HepG2 (cell line): Measurements from ENCODE around the gene ENTPD6. TPM values are rescaled to one million over a fixed set of nuclear protein-coding genes. Genes with fewer than 3 reads are reported as not detected.

ENCODE experiments used
- CTCF ChIP-seq: sonication (generic); formaldehyde crosslinking; IDR thresholded peaks from 2 replicates; pipeline ENCODE4 v1.5.0; 2020; ENCODE audit warnings: mild to moderate bottlenecking, missing genetic modification reagents, moderate library complexity
- DNMT1 ChIP-seq: sonication (generic); formaldehyde crosslinking; IDR thresholded peaks from 2 replicates; pipeline ENCODE4 v1.5.1; 2020; ENCODE audit warnings: mild to moderate bottlenecking, missing genetic modification reagents
- ETV6 ChIP-seq: sonication (generic); formaldehyde crosslinking; conservative IDR thresholded peaks from 2 replicates; pipeline ENCODE4 v1.4.0; 2020; ENCODE audit warnings: missing genetic modification reagents
- HDAC1 ChIP-seq: sonication (generic); formaldehyde crosslinking; IDR thresholded peaks from 2 replicates; pipeline ENCODE4 v1.5.1; 2020; ENCODE audit warnings: mild to moderate bottlenecking, missing genetic modification reagents
- IKZF4 ChIP-seq: sonication (generic); formaldehyde crosslinking; IDR thresholded peaks from 2 replicates; pipeline ENCODE4 v1.5.1; 2020; ENCODE audit warnings: borderline replicate concordance, mild to moderate bottlenecking, low read depth, missing genetic modification reagents; ENCODE audit errors: not compliant biosample characterization
- PHF20 ChIP-seq: sonication (generic); formaldehyde crosslinking; IDR thresholded peaks from 2 replicates; pipeline ENCODE4 v1.5.0; 2020; ENCODE audit warnings: mild to moderate bottlenecking, missing genetic modification reagents
- PHF21A ChIP-seq: sonication (generic); formaldehyde crosslinking; IDR thresholded peaks from 2 replicates; pipeline ENCODE4 v1.5.0; 2020; ENCODE audit warnings: mild to moderate bottlenecking, missing genetic modification reagents
- SALL1 ChIP-seq: sonication (generic); formaldehyde crosslinking; IDR thresholded peaks from 2 replicates; pipeline ENCODE4 v1.8.0; 2022; ENCODE audit warnings: mild to moderate bottlenecking, missing genetic modification reagents
- TBX2 ChIP-seq: sonication (generic); formaldehyde crosslinking; IDR thresholded peaks from 2 replicates; pipeline ENCODE4 v1.5.0; 2020; ENCODE audit warnings: missing genetic modification reagents, mild to moderate bottlenecking, borderline replicate concordance
- ZBTB40 ChIP-seq, 2 experiments: fragments of 450-650 bp in 1 of 2; sonication (generic) in 1 of 2; formaldehyde crosslinking in 1 of 2; IDR thresholded peaks; 2 replicates each; pipeline versions ENCODE4 v1.6.1 to v1.8.0; 2016 to 2022; ENCODE audit warnings: antibody characterized with exemption in 1 of 2, mild to moderate bottlenecking in 1 of 2, missing genetic modification reagents in 1 of 2
- ZNF230 ChIP-seq: sonication (generic); formaldehyde crosslinking; IDR thresholded peaks from 2 replicates; pipeline ENCODE4 v1.4.0; 2020; ENCODE audit warnings: mild to moderate bottlenecking, missing genetic modification reagents
- ZNF33A ChIP-seq: sonication (generic); formaldehyde crosslinking; IDR thresholded peaks from 2 replicates; pipeline ENCODE4 v1.5.1; 2020; ENCODE audit warnings: missing genetic modification reagents, mild to moderate bottlenecking, moderate library complexity, borderline replicate concordance
- ZNF772 ChIP-seq: sonication (generic); formaldehyde crosslinking; IDR thresholded peaks from 2 replicates; pipeline ENCODE4 v1.5.0; 2020; ENCODE audit warnings: mild to moderate bottlenecking, missing genetic modification reagents
- polyA plus RNA-seq, 8 experiments: library from polyadenylated mRNA; depleted of rRNA in 3 of 8; stranded (reverse) in 7 of 8; unstranded in 1 of 8; fragments of >200 nt; fragmentation: Illumina TruSeq in 4 of 8; extraction: Trizol in 4 of 8; gene quantifications; 2 replicates each; pipeline versions ENCODE4 v1.2.1 to v1.2.3, GENCODE V29; 2011 to 2016; ENCODE audit warnings: low read depth in 4 of 8, missing spikeins in 1 of 8, mixed read lengths in 1 of 8; ENCODE audit not compliant: insufficient read depth in 1 of 8
- total RNA-seq, 5 experiments: library from RNA; depleted of rRNA; stranded (reverse); fragments of >200 nt; fragmentation: Illumina TruSeq; extraction: Trizol; gene quantifications; 2 replicates each; pipeline ENCODE4 v1.2.3, GENCODE V29; 2016; ENCODE audit warnings: low read depth in 1 of 5
- TF ChIP-seq, protein P1 (sequence below): IDR thresholded peaks from 2 replicates; pipeline ENCODE4 v1.6.1; 2016; ENCODE audit warnings: mild to moderate bottlenecking

ENTPD6 gene
- total and polyA plus RNA-seq, 2 of the 13 experiments (the other 11 are each of a cell fraction or from before 2014, with no cell fraction given), result 164 to 172 TPM

DNA sequence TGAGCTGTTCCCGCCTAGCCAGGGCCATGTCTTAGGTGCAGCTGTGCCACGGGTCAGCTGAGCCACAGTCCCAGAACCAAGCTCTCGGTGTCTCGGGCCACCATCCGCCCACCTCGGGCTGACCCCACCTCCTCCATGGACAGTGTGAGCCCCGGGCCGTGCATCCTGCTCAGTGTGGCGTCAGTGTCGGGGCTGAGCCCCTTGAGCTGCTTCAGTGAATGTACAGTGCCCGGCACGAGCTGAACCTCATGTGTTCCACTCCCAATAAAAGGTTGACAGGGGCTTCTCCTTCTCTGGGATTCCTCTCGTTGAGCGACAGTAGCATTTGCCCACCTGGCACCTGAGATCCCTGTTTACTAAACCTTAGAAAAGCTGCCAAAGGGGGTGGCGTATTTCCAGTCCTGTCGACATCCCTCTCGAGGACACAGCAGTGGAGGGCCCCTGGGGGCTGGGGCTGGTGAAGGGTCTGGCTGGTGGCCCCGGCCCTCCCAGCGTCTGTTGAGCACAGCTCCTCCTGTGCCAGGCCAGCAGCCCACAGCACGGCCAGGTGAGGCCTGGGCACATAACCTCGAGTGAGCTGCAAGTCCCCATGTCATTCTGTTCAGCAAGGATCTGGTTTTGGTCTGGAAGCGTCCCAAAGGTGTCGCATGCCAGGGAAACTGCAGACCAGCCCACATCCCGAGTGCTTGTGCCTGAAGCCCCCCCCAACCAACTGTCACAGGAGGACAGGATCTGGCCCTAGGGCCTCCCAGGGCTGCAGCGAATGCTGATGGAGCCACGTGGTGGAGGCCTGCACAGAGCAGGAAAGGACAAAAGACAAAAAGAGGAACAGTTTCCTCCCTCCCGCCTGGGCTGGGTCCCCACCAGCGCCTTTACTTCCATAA lies 31.2 kb downstream of the ENTPD6 start (continued):
- TF ChIP-seq ZBTB40 (IDR thresholded peaks at IDR 0.05), result no peak
- peak; percentile 60; the same call in 1 of the 2 replicates for TF ChIP-seq ZBTB40 (CRISPR knock-in tag; IDR thresholded peaks at IDR 0.05)
- TF ChIP-seq DNMT1 (CRISPR knock-in tag), result peak; percentile 86; the same call in 1 of the 2 replicates
- TF ChIP-seq PHF21A, result peak; percentile 91; the same call in 1 of the 2 replicates
- TF ChIP-seq, protein P1, sequence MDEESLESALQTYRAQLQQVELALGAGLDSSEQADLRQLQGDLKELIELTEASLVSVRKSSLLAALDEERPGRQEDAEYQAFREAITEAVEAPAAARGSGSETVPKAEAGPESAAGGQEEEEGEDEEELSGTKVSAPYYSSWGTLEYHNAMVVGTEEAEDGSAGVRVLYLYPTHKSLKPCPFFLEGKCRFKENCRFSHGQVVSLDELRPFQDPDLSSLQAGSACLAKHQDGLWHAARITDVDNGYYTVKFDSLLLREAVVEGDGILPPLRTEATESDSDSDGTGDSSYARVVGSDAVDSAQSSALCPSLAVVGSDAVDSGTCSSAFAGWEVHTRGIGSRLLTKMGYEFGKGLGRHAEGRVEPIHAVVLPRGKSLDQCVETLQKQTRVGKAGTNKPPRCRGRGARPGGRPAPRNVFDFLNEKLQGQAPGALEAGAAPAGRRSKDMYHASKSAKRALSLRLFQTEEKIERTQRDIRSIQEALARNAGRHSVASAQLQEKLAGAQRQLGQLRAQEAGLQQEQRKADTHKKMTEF (CRISPR knock-in tag), result peak; percentile 55; the same call in 1 of the 2 replicates
- TF ChIP-seq TBX2 (CRISPR knock-in tag), result peak; percentile 37; the same call in 1 of the 2 replicates
- TF ChIP-seq CTCF (CRISPR knock-in tag), result peak; percentile 19; the same call in 1 of the 2 replicates
- TF ChIP-seq ETV6 (CRISPR knock-in tag), result 0 out of 2 replicates have a peak, but pooled peaks have one; percentile 22
- 0 out of 2 replicates have a peak, but pooled peaks have one; percentile 74 for TF ChIP-seq ZNF230 (CRISPR knock-in tag)
- TF ChIP-seq ZNF33A (CRISPR knock-in tag), result no peak
- TF ChIP-seq SALL1 (CRISPR knock-in tag), result peak; percentile 43
- peak; percentile 42; the same call in 1 of the 2 replicates for TF ChIP-seq HDAC1
- no peak for TF ChIP-seq PHF20 (CRISPR knock-in tag)
- TF ChIP-seq ZNF772 (CRISPR knock-in tag), result peak; percentile 93
- TF ChIP-seq IKZF4, result peak; percentile 46
